Umbilical cord (tissue), 2 donors: Measurements from ENCODE around the gene MICAL1. TPM values are rescaled to one million over a fixed set of nuclear protein-coding genes. Genes with fewer than 3 reads are reported as not detected.

Source experiments
- DNase-seq: peaks from one replicate; pipeline ENCODE4 v3.0.0-alpha.2; 2015; ENCODE audit warnings: low spot score
- total RNA-seq: library from RNA; depleted of rRNA; stranded (reverse); fragments of >200 nt; gene quantifications from one replicate; pipeline ENCODE4 v1.2.3, GENCODE V29; 2014; ENCODE audit warnings: low replicate concordance; ENCODE audit not compliant: insufficient read depth

The MICAL1 gene
- total RNA-seq, 1 donor from 2014 or later: 48.6 TPM

- DNase-seq: no peak
Observed at GRCh38 chr6:109456111-109456583, 575 bp upstream of the MICAL1 start.

GRCh38 chr6:109454496-109455436, 806 bp downstream of the MICAL1 start:
- DNase-seq: peak; percentile 54

- peak; percentile 64 for DNase-seq
Observed at GRCh38 chr6:109453594-109454495, 1.7 kb downstream of the MICAL1 start.

GRCh38 chr6:109453156-109453555, 2.4 kb downstream of the MICAL1 start:
- DNase-seq: no peak

- DNase-seq: no peak
Observed at GRCh38 chr6:109452181-109452580, 3.4 kb downstream of the MICAL1 start.

- no peak for DNase-seq
Observed at GRCh38 chr6:109451376-109451775, 4.2 kb downstream of the MICAL1 start.

- no peak for DNase-seq
Observed at GRCh38 chr6:109450801-109451200, 4.8 kb downstream of the MICAL1 start.

GRCh38 chr6:109449795-109450673, 5.5 kb downstream of the MICAL1 start:
- DNase-seq: no peak

GRCh38 chr6:109449064-109449794, 6.3 kb downstream of the MICAL1 start:
- DNase-seq: no peak

- no peak for DNase-seq
Observed at GRCh38 chr6:109448615-109449014, 7.0 kb downstream of the MICAL1 start.

GRCh38 chr6:109447878-109448555, 7.6 kb downstream of the MICAL1 start:
- DNase-seq: no peak

- no peak for DNase-seq
Observed at GRCh38 chr6:109447087-109447486, 8.5 kb downstream of the MICAL1 start.

GRCh38 chr6:109446541-109446940, 9.0 kb downstream of the MICAL1 start:
- DNase-seq: no peak

GRCh38 chr6:109446072-109446471, 9.5 kb downstream of the MICAL1 start:
- no peak for DNase-seq

GRCh38 chr6:109445382-109445781, 10.2 kb downstream of the MICAL1 start:
- no peak for DNase-seq

GRCh38 chr6:109443425-109443950, 12.1 kb downstream of the MICAL1 start:
- DNase-seq: no peak

- no peak for DNase-seq
Observed at GRCh38 chr6:109442393-109442924, 13.1 kb downstream of the MICAL1 start.

GRCh38 chr6:109441069-109441816, 14.3 kb downstream of the MICAL1 start:
- DNase-seq: peak; percentile 58
